ENCODE results near the gene APOL4. TPM values are rescaled to one million over a fixed set of nuclear protein-coding genes. Genes with fewer than 3 reads are reported as not detected.
"Not testable (repeated sequence)": the region's sequence is repeated elsewhere in the genome, so short reads cannot be mapped to it uniquely, and the experiment has no call there.

APOL4 gene
- total and polyA plus RNA-seq, 2 of the 4 experiments (the other 2 are of a cell fraction) = 0.07 TPM; not detected in 1

GRCh38 chr22:36187862-36188261, 13.7 kb downstream of the APOL4 start:
- H4K8ac ChIP-seq (ENCODE audit: low read depth in 2 of 2, low read length in 2 of 2); H3K23ac ChIP-seq (ENCODE audit: low read depth, low read length); ATAC-seq (ENCODE audit: low read depth); H4K5ac ChIP-seq (ENCODE audit: low read depth, low read length); dilution Hi-C loops (cut with HindIII; ENCODE audit: low sequenced_read_pairs, unreplicated experiment); H2AK5ac ChIP-seq (ENCODE audit: low read depth, low read length); H2BK5ac ChIP-seq (ENCODE audit: low read depth, low read length, poor library complexity, severe bottlenecking); H2BK120ac ChIP-seq (ENCODE audit: low read depth, low read length); H3K18ac ChIP-seq (ENCODE audit: low read depth, low read length); H3K4me3 ChIP-seq (ENCODE audit: insufficient read depth, low read depth, low read length); BruUV-seq (replicated peaks); H3K4me2 ChIP-seq (ENCODE audit: low read depth, low read length); H2BK20ac ChIP-seq (ENCODE audit: low read depth, low read length); H4K20me1 ChIP-seq (ENCODE audit: insufficient read depth, low read length); H3K4ac ChIP-seq (ENCODE audit: low read depth, low read length); POLR2A ChIA-PET (ENCODE audit: unreplicated experiment); H3K27ac ChIP-seq (ENCODE audit: insufficient read depth, low read length); H4K91ac ChIP-seq (ENCODE audit: insufficient read depth, low read depth, low read length); H3K9me3 ChIP-seq (ENCODE audit: control insufficient read depth, insufficient read depth, low read length); H3K14ac ChIP-seq (replicated peaks; ENCODE audit: low read depth, low read length); H3K36me3 ChIP-seq (ENCODE audit: control insufficient read depth, insufficient read depth, low read length); in situ Hi-C loops (cut with MboI; ENCODE audit: low sequenced_read_pairs); H3K56ac ChIP-seq (ENCODE audit: extremely low read depth, insufficient read depth, low read length); H3K79me1 ChIP-seq (ENCODE audit: low read depth in 1 of 2, low read length in 2 of 2); H3K4me1 ChIP-seq (ENCODE audit: control insufficient read depth, insufficient read depth, low read length); DNase-seq; H3K9ac ChIP-seq (ENCODE audit: low read depth, low read length); H2AFZ ChIP-seq (replicated peaks; ENCODE audit: low read length, poor library complexity); H2BK15ac ChIP-seq (ENCODE audit: low read depth, low read length); intact Hi-C loops (cut with micrococcal nuclease); H2AK9ac ChIP-seq (replicated peaks; ENCODE audit: low read depth, low read length, poor library complexity); H3K9me1 ChIP-seq (ENCODE audit: insufficient read depth, low read length); CTCF ChIA-PET: not testable (repeated sequence)
- peaks cover 36% of the 10 kb centered on the region for H3K27me3 ChIP-seq (ENCODE audit: control insufficient read depth, insufficient read depth, low read length)
- 94% methylated on average over 3 of the region's 6 CpGs; no CpG with 5 or more reads in 1 of the 2 experiments for WGBS, 2 experiments (ENCODE audit: extremely low coverage in 2 of 2, insufficient read length in 1 of 2)
